H1 (cell line): ENCODE data around the gene SLC5A10. TPM values are rescaled to one million over a fixed set of nuclear protein-coding genes. Genes with fewer than 3 reads are reported as not detected.

Experiments used
- CTCF ChIA-PET: fragments of 300-600 bp; sonication (Branson Sonifier 250); formaldehyde crosslinking; loops from one replicate; lab custom pipeline; 2021; ENCODE audit not compliant: partially characterized antibody; lab: Charles Lee
- POLR2A ChIA-PET: fragments of 300-600 bp; sonication (Branson Sonifier 250); formaldehyde crosslinking; loops from one replicate; lab custom pipeline; 2021; ENCODE audit warnings: inconsistent platforms; ENCODE audit not compliant: partially characterized antibody; lab: Charles Lee
- DNase-seq, 2 experiments: peaks; one replicate each; pipeline versions ENCODE4 v3.0.0 to v3.0.0-alpha.2; 2010 to 2022; ENCODE audit warnings: low spot score in 2 of 2, low read depth in 1 of 2, mixed read lengths in 1 of 2
- FAIRE-seq: peaks from 2 replicates; lab custom pipeline; 2011; peaks lifted over from hg19 to GRCh38; lab: Jason Lieb, UNC
- H2AFZ ChIP-seq: 2 replicates; pipeline ENCODE4 v1.8.1; 2012; ENCODE audit warnings: low read length, inconsistent platforms
- H2AK5ac ChIP-seq: 2 replicates; pipeline ENCODE4 v1.6.1; 2013; ENCODE audit warnings: low read depth, low read length
- H2BK120ac ChIP-seq: replicated peaks from 2 replicates; pipeline ENCODE3; 2013; ENCODE audit warnings: low read depth, low read length, inconsistent platforms
- H2BK12ac ChIP-seq: 2 replicates; pipeline ENCODE4 v1.6.1; 2013; ENCODE audit warnings: low read depth, low read length
- H2BK15ac ChIP-seq: 2 replicates; pipeline ENCODE4 v1.6.1; 2013; ENCODE audit warnings: low read length
- H2BK20ac ChIP-seq: 2 replicates; pipeline ENCODE4 v1.6.1; 2013; ENCODE audit warnings: low read length
- H2BK5ac ChIP-seq: 2 replicates; pipeline ENCODE4 v1.6.1; 2013; ENCODE audit warnings: low read depth, low read length
- H3K14ac ChIP-seq: 2 replicates; pipeline ENCODE4 v1.6.1; 2013; ENCODE audit warnings: inconsistent platforms; ENCODE audit not compliant: insufficient read length
- H3K18ac ChIP-seq: 2 replicates; pipeline ENCODE4 v1.6.1; 2013; ENCODE audit warnings: low read length; ENCODE audit errors: extremely low read depth
- H3K23ac ChIP-seq: 2 replicates; pipeline ENCODE4 v1.6.1; 2013; ENCODE audit warnings: inconsistent platforms; ENCODE audit not compliant: insufficient read length
- H3K23me2 ChIP-seq: 2 replicates; pipeline ENCODE4 v1.6.1; 2013; ENCODE audit warnings: low read depth, low read length
- H3K27ac ChIP-seq: 2 replicates; pipeline ENCODE4 v1.6.1; 2011; ENCODE audit warnings: low read depth, low read length, inconsistent platforms
- H3K27me3 ChIP-seq, 4 experiments: replicated peaks in 1 of 4; 1 replicate in 1 of 4; 2 replicates in 3 of 4; pipeline versions ENCODE4 v1.6.1 to v1.8.1; 2011 to 2013; ENCODE audit warnings: low read length in 3 of 4, mild to moderate bottlenecking in 3 of 4, inconsistent platforms in 2 of 4, mixed read lengths in 2 of 4, moderate library complexity in 1 of 4; ENCODE audit not compliant: control insufficient read depth in 3 of 4, insufficient read depth in 3 of 4; ENCODE audit errors: extremely low read depth in 1 of 4
- H3K36me3 ChIP-seq, 4 experiments: 2 replicates each; pipeline versions ENCODE4 v1.6.1 to v1.8.1; 2011 to 2013; ENCODE audit warnings: mild to moderate bottlenecking in 4 of 4, low read length in 3 of 4, moderate library complexity in 2 of 4, control low read depth in 1 of 4, inconsistent platforms in 1 of 4; ENCODE audit not compliant: insufficient read depth in 4 of 4, control insufficient read depth in 2 of 4
- H3K4ac ChIP-seq: replicated peaks from 2 replicates; pipeline ENCODE3; 2013; ENCODE audit warnings: low read length, low read depth, mixed read lengths, inconsistent platforms; ENCODE audit not compliant: insufficient read length
- H3K4me1 ChIP-seq, 4 experiments: replicated peaks in 1 of 4; 1 replicate in 1 of 4; 2 replicates in 3 of 4; pipeline versions ENCODE4 v1.6.1 to v1.8.1; 2011 to 2013; ENCODE audit warnings: low read length in 3 of 4, inconsistent platforms in 2 of 4, mixed read lengths in 1 of 4; ENCODE audit not compliant: insufficient read depth in 4 of 4, control insufficient read depth in 3 of 4
- H3K4me2 ChIP-seq, 2 experiments: 2 replicates each; pipeline versions ENCODE4 v1.6.1 to v1.8.1; 2011 to 2013; ENCODE audit warnings: low read depth in 2 of 2, low read length in 2 of 2, control low read depth in 1 of 2, inconsistent platforms in 1 of 2, mild to moderate bottlenecking in 1 of 2; ENCODE audit not compliant: insufficient read depth in 1 of 2
- H3K4me3 ChIP-seq, 4 experiments: fragments of 200-600, 300-600 bp in 1 of 4; sonication (generic), shearing (Covaris generic), sonication (Bioruptor Twin) in 1 of 4; 2 replicates each; pipeline versions ENCODE4 v1.5.1 to v1.8.1; 2011 to 2016; ENCODE audit warnings: low read length in 4 of 4, low read depth in 3 of 4, control low read depth in 2 of 4, inconsistent platforms in 2 of 4, mild to moderate bottlenecking in 2 of 4, mixed read lengths in 1 of 4, moderate library complexity in 1 of 4; ENCODE audit not compliant: insufficient read depth in 2 of 4; ENCODE audit errors: extremely low read depth in 1 of 4
- H3K56ac ChIP-seq: replicated peaks from 2 replicates; pipeline ENCODE3; 2013; ENCODE audit warnings: low read depth, mild to moderate bottlenecking, mixed read lengths, low read length, inconsistent platforms; ENCODE audit not compliant: insufficient read length
- H3K79me1 ChIP-seq: 2 replicates; pipeline ENCODE4 v1.6.1; 2013; ENCODE audit warnings: low read depth, low read length, control low read depth
- H3K79me2 ChIP-seq, 2 experiments: 2 replicates each; pipeline versions ENCODE4 v1.6.1 to v1.8.1; 2012 to 2013; ENCODE audit warnings: low read length in 2 of 2, mild to moderate bottlenecking in 2 of 2, inconsistent platforms in 1 of 2; ENCODE audit not compliant: insufficient read depth in 2 of 2, control insufficient read depth in 1 of 2
- H3K9ac ChIP-seq, 4 experiments: replicated peaks in 1 of 4; 1 replicate in 1 of 4; 2 replicates in 3 of 4; pipeline versions ENCODE4 v1.6.1 to v1.8.1; 2011 to 2013; ENCODE audit warnings: low read depth in 3 of 4, low read length in 3 of 4, control low read depth in 2 of 4, mild to moderate bottlenecking in 2 of 4, moderate library complexity in 2 of 4, inconsistent platforms in 1 of 4; ENCODE audit errors: extremely low read depth in 1 of 4
- H3K9me3 ChIP-seq, 2 experiments: 2 replicates each; pipeline versions ENCODE4 v1.6.1 to v1.8.1; 2012 to 2013; ENCODE audit warnings: mild to moderate bottlenecking in 2 of 2, moderate library complexity in 2 of 2, control low read depth in 1 of 2, inconsistent platforms in 1 of 2, low read depth in 1 of 2, low read length in 1 of 2, mixed read lengths in 1 of 2; ENCODE audit not compliant: insufficient read depth in 2 of 2
- H4K20me1 ChIP-seq, 2 experiments: replicated peaks in 1 of 2; 2 replicates each; pipeline versions ENCODE3 to v1.8.1; 2011 to 2013; ENCODE audit warnings: inconsistent platforms in 2 of 2, low read length in 2 of 2, mild to moderate bottlenecking in 1 of 2; ENCODE audit not compliant: insufficient read depth in 2 of 2, control insufficient read depth in 1 of 2
- H4K5ac ChIP-seq: 2 replicates; pipeline ENCODE4 v1.6.1; 2013; ENCODE audit warnings: low read length, low read depth, mixed read lengths, inconsistent platforms; ENCODE audit not compliant: insufficient read length
- H4K8ac ChIP-seq: 2 replicates; pipeline ENCODE4 v1.8.0; 2013; ENCODE audit warnings: mild to moderate bottlenecking, moderate library complexity, low read length, inconsistent platforms; ENCODE audit not compliant: insufficient read depth; ENCODE audit errors: extremely low read depth
- H4K91ac ChIP-seq: replicated peaks from 2 replicates; pipeline ENCODE3; 2013; ENCODE audit warnings: low read length, mixed read lengths, inconsistent platforms; ENCODE audit not compliant: insufficient read length
- ASH2L ChIP-seq: fragments of 200-600, 300-600 bp; sonication (generic); IDR thresholded peaks from one replicate; pipeline ENCODE4 v1.7.1; 2017; ENCODE audit warnings: low read length
- HDAC2 ChIP-seq, 2 experiments: fragments of 300-600 bp in 1 of 2; sonication (generic) in 1 of 2; IDR thresholded peaks; 2 replicates each; pipeline ENCODE4 v1.6.1; 2011 to 2012; ENCODE audit warnings: low read depth in 2 of 2, low read length in 2 of 2, mild to moderate bottlenecking in 2 of 2, moderate library complexity in 2 of 2, borderline replicate concordance in 1 of 2, inconsistent platforms in 1 of 2
- NANOG ChIP-seq: IDR thresholded peaks from 2 replicates; pipeline ENCODE4 v1.6.1; 2011; ENCODE audit warnings: low read length, low read depth, mild to moderate bottlenecking, inconsistent platforms; ENCODE audit not compliant: insufficient read depth, poor library complexity, severe bottlenecking
- POLR2AphosphoS5 ChIP-seq: IDR thresholded peaks from 2 replicates; pipeline ENCODE4 v1.6.1; 2011; ENCODE audit warnings: low read depth, low read length
- SIX5 ChIP-seq: IDR thresholded peaks from 2 replicates; pipeline ENCODE4 v1.6.1; 2011; ENCODE audit warnings: mild to moderate bottlenecking, low read depth, low read length
- WGBS, 2 experiments: shearing (Covaris generic) in 1 of 2; methylation state at CpG; one replicate each; pipeline versions ENCODE4 v1.1.6 to v1.1.7; 2013 to 2015; ENCODE audit warnings: low lambda C conversion rate in 2 of 2, mixed read lengths in 2 of 2, inconsistent platforms in 1 of 2, low coverage in 1 of 2, missing lambda C conversion rate in 1 of 2; ENCODE audit not compliant: insufficient replicate concordance in 2 of 2, insufficient coverage in 1 of 2, insufficient read length in 1 of 2; ENCODE audit errors: extremely low coverage in 1 of 2, missing lambda C conversion rate in 1 of 2; 5-methylcytosine and 5-hydroxymethylcytosine counted together
- polyA plus RNA-seq, 7 experiments: library from polyadenylated mRNA; depleted of rRNA in 3 of 7; stranded (reverse) in 5 of 7; unstranded in 2 of 7; fragments of >200 nt in 5 of 7; fragments of 200-250 nt in 2 of 7; gene quantifications; 1 replicate in 5 of 7; 2 replicates in 1 of 7; 4 replicates in 1 of 7; pipeline versions ENCODE4 v1.2.1 to v1.2.3, GENCODE V29; 2011 to 2013; ENCODE audit warnings: missing spikeins in 2 of 7, mixed read lengths in 2 of 7
- total RNA-seq: library from RNA; stranded (reverse); fragmentation: NEBNext Ultra II Directional; extraction: Animal tissue kit (Norgen Biotek cat#: 25700); gene quantifications from 2 replicates; pipeline ENCODE4 v1.2.1, GENCODE V29; 2021

Gene SLC5A10
- total and polyA plus RNA-seq, 2 of the 8 experiments (the other 6 are each of a cell fraction or from before 2014, with no cell fraction given) = 0.05 to 0.11 TPM

DNA sequence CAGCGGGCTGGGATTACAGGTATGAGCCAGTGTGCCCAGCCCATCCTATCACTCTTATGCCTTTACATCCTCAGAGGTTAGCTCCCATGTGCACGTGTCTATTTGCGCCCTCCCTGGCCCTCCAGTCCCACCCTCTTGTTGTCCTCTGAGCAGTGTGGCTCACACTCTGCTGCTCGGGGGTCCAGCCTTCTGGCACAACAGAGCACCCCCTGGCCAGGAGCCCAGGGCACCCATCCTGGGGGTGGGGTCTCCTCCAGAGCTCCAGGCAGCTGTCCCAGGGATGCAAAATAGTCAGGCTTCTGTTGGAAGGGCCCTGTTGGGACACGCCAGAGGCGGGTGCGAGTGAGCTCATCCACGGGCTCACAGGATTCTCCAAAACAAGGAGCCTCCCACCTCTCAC, 64.3 kb downstream of the SLC5A10 start:
- no peak overlapping the region for H3K9ac ChIP-seq
- no peak overlapping the region for H3K4me3 ChIP-seq
- no peak overlapping the region for H3K27ac ChIP-seq
- H2AK5ac ChIP-seq = no peak overlapping the region
- H3K27me3 ChIP-seq = no peaks in the 10 kb centered on the region; a peak in 1 of 7 replicates
- H4K91ac ChIP-seq = no peak overlapping the region
- no peak overlapping the region for H3K4me2 ChIP-seq
- H3K18ac ChIP-seq = no peak overlapping the region
- H3K23me2 ChIP-seq = no peaks in the 10 kb centered on the region
- H3K56ac ChIP-seq = no peak overlapping the region
- no peak overlapping the region for H2BK5ac ChIP-seq
- H3K9me3 ChIP-seq = no peaks in the 10 kb centered on the region
- H3K4me1 ChIP-seq = peaks cover 0 to 6% (median under 1%) of the 10 kb centered on the region in 4 experiments; a peak in 1 of 7 replicates
- 89% methylated on average over 8 of the region's 8 CpGs; no CpG with 5 or more reads in 1 of the 2 experiments for WGBS, 2 experiments
- H3K23ac ChIP-seq = no peak overlapping the region
- POLR2A ChIA-PET = interaction anchor here (1.3 kb wide), 1 partner anchor 19 kb away, joined by 4 read pairs; no protein-coding TSS in a partner anchor
- H4K8ac ChIP-seq = no peak overlapping the region
- no peaks in the 10 kb centered on the region for H3K79me1 ChIP-seq
- CTCF ChIA-PET = interaction anchor here (1.4 to 1.7 kb wide), 3 partner anchors 11 to 55 kb away, joined by 3 to 7 read pairs (median 4); no protein-coding TSS in a partner anchor
- H3K36me3 ChIP-seq = no peaks in the 10 kb centered on the region
- H4K5ac ChIP-seq = no peak overlapping the region
- no peak overlapping the region for H3K4ac ChIP-seq
- H2AFZ ChIP-seq = no peak overlapping the region
- no peak overlapping the region for H2BK120ac ChIP-seq
- TF ChIP-seq SIX5 (no peak), ASH2L (no peak), NANOG (no peak), POLR2AphosphoS5 (no peak), HDAC2 (IDR thresholded peaks at IDR 0.05; ENCODE audit: borderline replicate concordance in 1 of 2, low read depth in 2 of 2, low read length in 2 of 2) (no peak)
- no peak overlapping the region for H2BK20ac ChIP-seq
- no peak overlapping the region for H2BK12ac ChIP-seq
- H4K20me1 ChIP-seq = no peaks in the 10 kb centered on the region
- no peak overlapping the region for H3K14ac ChIP-seq
- FAIRE-seq = no peak
- no peak for DNase-seq
- no peak overlapping the region for H2BK15ac ChIP-seq
- H3K79me2 ChIP-seq = no peaks in the 10 kb centered on the region
